H1 (cell line): ENCODE measurements around the gene ZNF786. TPM values are rescaled to one million over a fixed set of nuclear protein-coding genes. Genes with fewer than 3 reads are reported as not detected.
A peak's percentile ranks its signal among the peaks of the same experiment; 100 is the strongest.

Source experiments
- CTCF ChIA-PET: fragments of 300-600 bp; sonication (Branson Sonifier 250); formaldehyde crosslinking; loops from one replicate; lab custom pipeline; 2021; ENCODE audit not compliant: partially characterized antibody; lab: Charles Lee
- POLR2A ChIA-PET: fragments of 300-600 bp; sonication (Branson Sonifier 250); formaldehyde crosslinking; loops from one replicate; lab custom pipeline; 2021; ENCODE audit warnings: inconsistent platforms; ENCODE audit not compliant: partially characterized antibody; lab: Charles Lee
- DNase-seq, 2 experiments: peaks; one replicate each; pipeline versions ENCODE4 v3.0.0 to v3.0.0-alpha.2; 2010 to 2022; ENCODE audit warnings: low spot score in 2 of 2, low read depth in 1 of 2, mixed read lengths in 1 of 2
- FAIRE-seq: peaks from 2 replicates; lab custom pipeline; 2011; peaks lifted over from hg19 to GRCh38; lab: Jason Lieb, UNC
- H2AFZ ChIP-seq: 2 replicates; pipeline ENCODE4 v1.8.1; 2012; ENCODE audit warnings: low read length, inconsistent platforms
- H2AK5ac ChIP-seq: 2 replicates; pipeline ENCODE4 v1.6.1; 2013; ENCODE audit warnings: low read depth, low read length
- H2BK120ac ChIP-seq: replicated peaks from 2 replicates; pipeline ENCODE3; 2013; ENCODE audit warnings: low read depth, low read length, inconsistent platforms
- H2BK12ac ChIP-seq: 2 replicates; pipeline ENCODE4 v1.6.1; 2013; ENCODE audit warnings: low read depth, low read length
- H2BK15ac ChIP-seq: 2 replicates; pipeline ENCODE4 v1.6.1; 2013; ENCODE audit warnings: low read length
- H2BK20ac ChIP-seq: 2 replicates; pipeline ENCODE4 v1.6.1; 2013; ENCODE audit warnings: low read length
- H2BK5ac ChIP-seq: 2 replicates; pipeline ENCODE4 v1.6.1; 2013; ENCODE audit warnings: low read depth, low read length
- H3K14ac ChIP-seq: 2 replicates; pipeline ENCODE4 v1.6.1; 2013; ENCODE audit warnings: inconsistent platforms; ENCODE audit not compliant: insufficient read length
- H3K18ac ChIP-seq: 2 replicates; pipeline ENCODE4 v1.6.1; 2013; ENCODE audit warnings: low read length; ENCODE audit errors: extremely low read depth
- H3K23ac ChIP-seq: 2 replicates; pipeline ENCODE4 v1.6.1; 2013; ENCODE audit warnings: inconsistent platforms; ENCODE audit not compliant: insufficient read length
- H3K23me2 ChIP-seq: 2 replicates; pipeline ENCODE4 v1.6.1; 2013; ENCODE audit warnings: low read depth, low read length
- H3K27ac ChIP-seq: 2 replicates; pipeline ENCODE4 v1.6.1; 2011; ENCODE audit warnings: low read depth, low read length, inconsistent platforms
- H3K27me3 ChIP-seq, 4 experiments: replicated peaks in 1 of 4; 1 replicate in 1 of 4; 2 replicates in 3 of 4; pipeline versions ENCODE4 v1.6.1 to v1.8.1; 2011 to 2013; ENCODE audit warnings: low read length in 3 of 4, mild to moderate bottlenecking in 3 of 4, inconsistent platforms in 2 of 4, mixed read lengths in 2 of 4, moderate library complexity in 1 of 4; ENCODE audit not compliant: control insufficient read depth in 3 of 4, insufficient read depth in 3 of 4; ENCODE audit errors: extremely low read depth in 1 of 4
- H3K36me3 ChIP-seq, 4 experiments: 2 replicates each; pipeline versions ENCODE4 v1.6.1 to v1.8.1; 2011 to 2013; ENCODE audit warnings: mild to moderate bottlenecking in 4 of 4, low read length in 3 of 4, moderate library complexity in 2 of 4, control low read depth in 1 of 4, inconsistent platforms in 1 of 4; ENCODE audit not compliant: insufficient read depth in 4 of 4, control insufficient read depth in 2 of 4
- H3K4ac ChIP-seq: replicated peaks from 2 replicates; pipeline ENCODE3; 2013; ENCODE audit warnings: low read length, low read depth, mixed read lengths, inconsistent platforms; ENCODE audit not compliant: insufficient read length
- H3K4me1 ChIP-seq, 4 experiments: replicated peaks in 1 of 4; 1 replicate in 1 of 4; 2 replicates in 3 of 4; pipeline versions ENCODE4 v1.6.1 to v1.8.1; 2011 to 2013; ENCODE audit warnings: low read length in 3 of 4, inconsistent platforms in 2 of 4, mixed read lengths in 1 of 4; ENCODE audit not compliant: insufficient read depth in 4 of 4, control insufficient read depth in 3 of 4
- H3K4me2 ChIP-seq, 2 experiments: 2 replicates each; pipeline versions ENCODE4 v1.6.1 to v1.8.1; 2011 to 2013; ENCODE audit warnings: low read depth in 2 of 2, low read length in 2 of 2, control low read depth in 1 of 2, inconsistent platforms in 1 of 2, mild to moderate bottlenecking in 1 of 2; ENCODE audit not compliant: insufficient read depth in 1 of 2
- H3K4me3 ChIP-seq, 4 experiments: fragments of 200-600, 300-600 bp in 1 of 4; sonication (generic), shearing (Covaris generic), sonication (Bioruptor Twin) in 1 of 4; 2 replicates each; pipeline versions ENCODE4 v1.5.1 to v1.8.1; 2011 to 2016; ENCODE audit warnings: low read length in 4 of 4, low read depth in 3 of 4, control low read depth in 2 of 4, inconsistent platforms in 2 of 4, mild to moderate bottlenecking in 2 of 4, mixed read lengths in 1 of 4, moderate library complexity in 1 of 4; ENCODE audit not compliant: insufficient read depth in 2 of 4; ENCODE audit errors: extremely low read depth in 1 of 4
- H3K56ac ChIP-seq: replicated peaks from 2 replicates; pipeline ENCODE3; 2013; ENCODE audit warnings: low read depth, mild to moderate bottlenecking, mixed read lengths, low read length, inconsistent platforms; ENCODE audit not compliant: insufficient read length
- H3K79me1 ChIP-seq: 2 replicates; pipeline ENCODE4 v1.6.1; 2013; ENCODE audit warnings: low read depth, low read length, control low read depth
- H3K79me2 ChIP-seq, 2 experiments: 2 replicates each; pipeline versions ENCODE4 v1.6.1 to v1.8.1; 2012 to 2013; ENCODE audit warnings: low read length in 2 of 2, mild to moderate bottlenecking in 2 of 2, inconsistent platforms in 1 of 2; ENCODE audit not compliant: insufficient read depth in 2 of 2, control insufficient read depth in 1 of 2
- H3K9ac ChIP-seq, 4 experiments: replicated peaks in 1 of 4; 1 replicate in 1 of 4; 2 replicates in 3 of 4; pipeline versions ENCODE4 v1.6.1 to v1.8.1; 2011 to 2013; ENCODE audit warnings: low read depth in 3 of 4, low read length in 3 of 4, control low read depth in 2 of 4, mild to moderate bottlenecking in 2 of 4, moderate library complexity in 2 of 4, inconsistent platforms in 1 of 4; ENCODE audit errors: extremely low read depth in 1 of 4
- H3K9me3 ChIP-seq, 2 experiments: 2 replicates each; pipeline versions ENCODE4 v1.6.1 to v1.8.1; 2012 to 2013; ENCODE audit warnings: mild to moderate bottlenecking in 2 of 2, moderate library complexity in 2 of 2, control low read depth in 1 of 2, inconsistent platforms in 1 of 2, low read depth in 1 of 2, low read length in 1 of 2, mixed read lengths in 1 of 2; ENCODE audit not compliant: insufficient read depth in 2 of 2
- H4K20me1 ChIP-seq, 2 experiments: replicated peaks in 1 of 2; 2 replicates each; pipeline versions ENCODE3 to v1.8.1; 2011 to 2013; ENCODE audit warnings: inconsistent platforms in 2 of 2, low read length in 2 of 2, mild to moderate bottlenecking in 1 of 2; ENCODE audit not compliant: insufficient read depth in 2 of 2, control insufficient read depth in 1 of 2
- H4K5ac ChIP-seq: 2 replicates; pipeline ENCODE4 v1.6.1; 2013; ENCODE audit warnings: low read length, low read depth, mixed read lengths, inconsistent platforms; ENCODE audit not compliant: insufficient read length
- H4K8ac ChIP-seq: 2 replicates; pipeline ENCODE4 v1.8.0; 2013; ENCODE audit warnings: mild to moderate bottlenecking, moderate library complexity, low read length, inconsistent platforms; ENCODE audit not compliant: insufficient read depth; ENCODE audit errors: extremely low read depth
- H4K91ac ChIP-seq: replicated peaks from 2 replicates; pipeline ENCODE3; 2013; ENCODE audit warnings: low read length, mixed read lengths, inconsistent platforms; ENCODE audit not compliant: insufficient read length
- EP300 ChIP-seq, 2 experiments: IDR thresholded peaks; 1 replicate in 1 of 2; 2 replicates in 1 of 2; pipeline ENCODE4 v1.6.1; 2011 to 2012; ENCODE audit warnings: low read depth in 2 of 2, low read length in 2 of 2, mild to moderate bottlenecking in 2 of 2, borderline replicate concordance in 1 of 2, inconsistent platforms in 1 of 2, moderate library complexity in 1 of 2
- NANOG ChIP-seq: IDR thresholded peaks from 2 replicates; pipeline ENCODE4 v1.6.1; 2011; ENCODE audit warnings: low read length, low read depth, mild to moderate bottlenecking, inconsistent platforms; ENCODE audit not compliant: insufficient read depth, poor library complexity, severe bottlenecking
- POU5F1 ChIP-seq: IDR thresholded peaks from 2 replicates; pipeline ENCODE4 v1.6.1; 2011; ENCODE audit warnings: low read depth, mild to moderate bottlenecking, low read length, moderate library complexity
- WGBS, 2 experiments: shearing (Covaris generic) in 1 of 2; methylation state at CpG; one replicate each; pipeline versions ENCODE4 v1.1.6 to v1.1.7; 2013 to 2015; ENCODE audit warnings: low lambda C conversion rate in 2 of 2, mixed read lengths in 2 of 2, inconsistent platforms in 1 of 2, low coverage in 1 of 2, missing lambda C conversion rate in 1 of 2; ENCODE audit not compliant: insufficient replicate concordance in 2 of 2, insufficient coverage in 1 of 2, insufficient read length in 1 of 2; ENCODE audit errors: extremely low coverage in 1 of 2, missing lambda C conversion rate in 1 of 2; 5-methylcytosine and 5-hydroxymethylcytosine counted together
- polyA plus RNA-seq, 7 experiments: library from polyadenylated mRNA; depleted of rRNA in 3 of 7; stranded (reverse) in 5 of 7; unstranded in 2 of 7; fragments of >200 nt in 5 of 7; fragments of 200-250 nt in 2 of 7; gene quantifications; 1 replicate in 5 of 7; 2 replicates in 1 of 7; 4 replicates in 1 of 7; pipeline versions ENCODE4 v1.2.1 to v1.2.3, GENCODE V29; 2011 to 2013; ENCODE audit warnings: missing spikeins in 2 of 7, mixed read lengths in 2 of 7
- total RNA-seq: library from RNA; stranded (reverse); fragmentation: NEBNext Ultra II Directional; extraction: Animal tissue kit (Norgen Biotek cat#: 25700); gene quantifications from 2 replicates; pipeline ENCODE4 v1.2.1, GENCODE V29; 2021

ZNF786 gene
- total and polyA plus RNA-seq, 2 of the 8 experiments (the other 6 are each of a cell fraction or from before 2014, with no cell fraction given), result 7.7 to 16.3 TPM

GRCh38 chr7:149023662-149024061 is 66.9 kb downstream of the ZNF786 start:
- Histone ChIP-seq H4K5ac (no peak overlapping the region), H3K27me3 (no peaks in the 10 kb centered on the region), H2AK5ac (0 out of 2 replicates have a peak overlapping the region, but pooled peaks have one; percentile 56), H3K27ac (peak overlapping the region; percentile 27), H3K79me1 (peaks cover 18% of the 10 kb centered on the region), H2BK15ac (no peak overlapping the region), H3K4me3 (no peak overlapping the region), H3K4me1 (peaks cover 4 to 16% (median 9%) of the 10 kb centered on the region in 4 experiments), H3K9ac (peak overlapping the region in 1 of 4 experiments; percentile 7; a peak in 1 of 7 replicates), H3K23ac (no peak overlapping the region), H3K18ac (no peak overlapping the region), H2BK5ac (peak overlapping the region; percentile 41)
- CTCF ChIA-PET, result interaction anchor here (0.6 to 6.6 kb wide), 6 partner anchors 14 to 293 kb away, joined by 3 to 44 read pairs (median 4); no protein-coding TSS in a partner anchor
- peak; percentile 59 for TF ChIP-seq NANOG
- TF ChIP-seq EP300 (IDR thresholded peaks at IDR 0.05; ENCODE audit: borderline replicate concordance in 1 of 2, low read depth in 2 of 2, low read length in 2 of 2), result 0 out of 3 replicates have a peak, but pooled peaks of 1 of the 2 experiments have one; percentile 12
- no peak for TF ChIP-seq POU5F1
- TF ChIP-seq, all 59 proteins: peak for 2
- Histone ChIP-seq H3K56ac (no peak overlapping the region), H3K4me2 (peak overlapping the region; percentile 34 to 59; a peak in 3 of 4 replicates), H4K91ac (peak overlapping the region; percentile 44), H3K9me3 (no peaks in the 10 kb centered on the region), H2BK12ac (peak overlapping the region; percentile 11; the same call in 1 of the 2 replicates), H2BK20ac (peak overlapping the region; percentile 9; the same call in 1 of the 2 replicates), H2BK120ac (peak overlapping the region; percentile 75), H3K23me2 (peaks cover 3% of the 10 kb centered on the region; the same call in 1 of the 2 replicates), H3K4ac (no peak overlapping the region), H4K8ac (no peak overlapping the region), H3K79me2 (peaks cover 21 to 67% of the 10 kb centered on the region in 2 experiments), H3K36me3 (peaks cover 6 to 22% (median 13%) of the 10 kb centered on the region in 4 experiments), H2AFZ (no peak overlapping the region), H4K20me1 (peaks cover 3 to 18% of the 10 kb centered on the region in 2 experiments), H3K14ac (no peak overlapping the region)
- POLR2A ChIA-PET, result interaction anchor here (1.3 kb wide), 1 partner anchor 16 kb away, joined by 3 read pairs; no protein-coding TSS in a partner anchor
- FAIRE-seq (no peak), DNase-seq (no peak)
- WGBS, 2 experiments, result 67% methylated on average over 7 of the region's 7 CpGs; no CpG with 5 or more reads in 1 of the 2 experiments
